HG02759 (cell line): ENCODE data around the gene TP53I11.
A peak's percentile ranks its signal among the peaks of the same experiment; 100 is the strongest.

Experiments
- ATAC-seq: cut with Tn5 transposase; IDR thresholded peaks from one replicate; pipeline ENCODE4 v1.9.1; 2021; ENCODE audit warnings: mild to moderate bottlenecking, moderate library complexity; ENCODE audit not compliant: unreplicated experiment

TP53I11 gene

DNA sequence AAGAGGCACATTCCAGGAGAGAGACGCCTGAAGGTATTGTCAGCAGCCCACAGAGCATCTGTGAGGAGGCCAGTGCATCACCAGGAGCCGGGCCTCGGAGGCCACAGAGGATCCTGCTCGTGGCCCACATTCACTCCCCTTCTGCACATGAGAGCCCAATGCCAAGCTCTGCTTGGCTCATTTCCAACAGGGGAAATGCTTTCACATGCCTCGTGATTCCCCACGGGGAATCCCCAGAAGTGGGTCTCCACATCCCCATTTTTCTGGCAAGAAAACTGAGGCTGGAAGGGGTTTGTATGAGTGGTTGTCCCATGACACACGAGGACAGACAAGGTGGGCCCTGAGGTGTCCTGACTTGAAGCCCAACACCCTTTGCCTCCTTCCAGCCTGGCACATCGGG lies 34.4 kb downstream of the TP53I11 start:
- ATAC-seq = no peak

DNA sequence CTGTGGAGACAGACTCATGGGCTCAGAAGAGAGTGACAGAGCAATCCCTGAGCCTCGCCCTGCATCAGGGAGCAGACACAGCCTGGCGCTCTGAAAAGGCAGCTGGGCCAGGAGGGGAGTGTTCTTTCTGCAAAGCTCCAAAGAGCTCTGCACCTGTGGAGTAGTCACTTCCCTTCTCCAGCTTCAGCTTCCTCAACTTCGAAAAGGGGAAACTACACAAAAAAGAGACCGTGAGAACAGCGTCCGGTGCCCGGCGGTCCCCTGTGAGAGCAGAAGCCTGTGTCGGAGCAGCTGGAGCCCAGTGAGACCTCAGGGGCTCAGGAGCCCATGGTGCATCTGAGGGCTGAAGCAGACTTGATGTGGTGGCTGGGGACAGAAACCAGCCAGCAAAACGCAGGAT lies 35.1 kb downstream of the TP53I11 start:
- peak; percentile 33 for ATAC-seq

DNA sequence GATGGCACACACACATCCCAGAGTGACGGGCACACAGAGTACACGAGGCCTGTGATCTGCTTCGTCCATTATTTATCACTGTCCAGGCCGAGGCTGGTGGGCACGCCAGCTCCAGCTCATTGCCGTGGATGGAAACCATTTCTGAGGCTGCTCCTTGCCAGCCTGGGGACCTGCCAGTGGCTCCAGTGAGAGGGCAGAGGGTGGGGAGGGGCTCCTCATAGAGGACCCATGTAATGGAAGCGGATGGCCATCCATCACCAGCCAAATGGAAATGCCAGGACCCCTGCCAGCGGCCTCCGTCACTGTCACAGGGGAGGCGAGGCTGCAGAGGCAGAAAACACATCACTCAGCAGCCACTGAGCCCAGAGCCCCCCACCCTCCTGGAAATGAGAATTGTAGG lies 35.7 kb downstream of the TP53I11 start:
- no peak for ATAC-seq

DNA sequence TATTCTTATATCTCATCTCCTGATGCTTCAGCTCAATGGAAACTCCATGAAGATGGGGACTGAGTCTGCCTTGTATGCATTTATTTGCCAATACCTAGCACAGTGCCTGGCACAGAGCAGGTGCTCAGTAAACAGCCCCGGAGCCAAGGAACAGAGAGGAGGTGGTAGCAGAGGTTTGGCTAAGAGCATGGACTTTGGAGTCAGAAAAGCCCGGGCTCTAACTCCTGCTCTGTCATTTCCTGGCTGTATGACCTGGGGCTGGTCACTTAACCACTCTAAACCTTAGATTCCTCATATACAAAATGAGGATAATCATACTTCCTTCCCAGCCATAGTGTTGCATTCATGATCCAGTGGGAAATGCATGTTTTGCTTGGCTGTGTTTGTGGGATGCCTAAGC lies 36.6 kb downstream of the TP53I11 start:
- ATAC-seq = no peak

DNA sequence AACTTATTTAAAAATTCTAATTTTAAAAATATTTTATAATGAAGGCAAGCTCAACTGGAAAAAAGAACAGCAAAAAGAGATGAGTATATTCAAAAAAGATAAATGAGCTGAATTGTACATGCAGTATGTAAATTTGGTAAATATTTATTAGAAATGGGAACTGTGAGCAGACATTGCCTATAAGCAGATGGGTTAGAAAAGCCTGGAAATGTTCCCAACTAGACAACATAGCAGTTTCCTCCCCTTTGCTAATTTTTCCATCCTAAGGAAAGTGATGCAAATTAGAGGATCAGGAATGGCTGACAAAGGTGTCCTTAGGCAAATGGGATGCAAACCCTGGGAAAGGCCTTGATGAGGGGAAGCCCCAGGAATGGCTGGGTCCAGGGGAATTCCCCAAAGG lies 37.2 kb downstream of the TP53I11 start:
- no peak for ATAC-seq

DNA sequence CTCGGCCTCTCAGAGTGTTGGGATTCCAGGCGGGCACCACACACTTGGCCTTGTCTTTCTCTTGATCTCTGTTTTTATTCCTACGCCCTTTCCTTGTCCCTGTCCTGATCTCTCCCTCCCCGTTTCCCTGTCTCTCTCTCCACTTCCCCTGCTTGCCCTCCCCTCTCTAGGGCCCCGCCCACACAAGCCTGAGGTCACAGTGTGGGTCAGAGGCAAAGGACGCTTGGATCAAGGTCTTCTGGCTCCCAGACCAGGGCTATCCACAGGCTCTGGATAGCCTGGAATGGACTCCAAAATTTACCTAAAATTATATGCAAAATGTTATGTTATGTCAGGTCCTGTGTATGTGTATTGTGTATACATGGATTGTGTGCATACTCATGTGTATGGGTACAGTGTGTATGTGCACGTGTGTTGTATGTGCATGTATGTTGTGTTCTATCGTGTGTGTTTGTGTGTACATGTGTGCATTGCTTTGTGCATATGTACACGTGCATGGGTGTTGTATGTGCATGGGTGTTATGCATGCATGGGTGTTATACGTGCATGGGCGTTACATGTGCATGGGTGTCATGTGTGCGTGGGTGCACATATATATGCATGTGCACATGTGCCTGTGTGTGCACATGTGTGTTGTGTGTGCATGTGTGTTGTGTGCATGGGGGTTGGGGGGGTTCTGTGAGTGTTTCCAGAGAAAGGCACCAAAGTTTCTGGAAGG lies 38.3 kb downstream of the TP53I11 start:
- no peak for ATAC-seq

DNA sequence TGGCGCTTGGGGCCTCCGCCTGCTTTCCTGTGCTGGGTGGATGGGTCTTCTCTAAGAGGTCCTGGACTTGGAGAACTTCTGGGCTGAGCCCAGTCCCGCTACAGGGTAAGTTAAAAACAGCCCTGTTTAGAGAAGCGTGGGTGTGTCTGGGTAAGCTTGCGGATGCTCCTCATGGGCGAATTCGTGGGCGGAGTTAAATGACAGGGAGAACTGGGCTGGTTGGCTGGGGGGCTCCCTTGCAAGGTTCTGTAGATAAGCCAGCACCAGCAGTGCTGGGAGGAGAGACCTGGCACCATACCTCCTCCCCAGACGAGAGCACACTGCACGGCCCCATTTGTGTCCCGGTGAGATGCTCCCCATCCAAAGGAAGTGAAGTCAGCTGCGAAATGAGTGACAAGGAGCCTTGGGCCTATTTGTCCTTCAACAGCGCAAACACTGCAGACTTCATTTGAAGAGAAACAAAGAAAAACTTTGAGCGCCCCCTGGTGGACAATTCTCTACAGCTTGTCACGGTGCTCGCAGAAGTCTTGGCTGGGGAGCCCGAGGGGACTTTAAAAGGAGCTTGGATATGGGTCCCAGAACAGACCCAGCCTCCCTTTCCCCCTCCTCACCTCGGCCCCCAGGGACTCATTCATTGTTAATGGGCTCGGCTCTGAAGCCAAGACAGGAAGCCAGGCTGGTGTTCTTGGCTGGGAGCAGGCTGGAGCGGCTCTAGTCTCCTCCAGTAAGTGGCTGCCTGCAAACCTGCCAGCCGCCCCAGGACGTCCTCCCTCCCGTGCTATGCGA lies 39.5 kb downstream of the TP53I11 start:
- ATAC-seq = peak; percentile 61

DNA sequence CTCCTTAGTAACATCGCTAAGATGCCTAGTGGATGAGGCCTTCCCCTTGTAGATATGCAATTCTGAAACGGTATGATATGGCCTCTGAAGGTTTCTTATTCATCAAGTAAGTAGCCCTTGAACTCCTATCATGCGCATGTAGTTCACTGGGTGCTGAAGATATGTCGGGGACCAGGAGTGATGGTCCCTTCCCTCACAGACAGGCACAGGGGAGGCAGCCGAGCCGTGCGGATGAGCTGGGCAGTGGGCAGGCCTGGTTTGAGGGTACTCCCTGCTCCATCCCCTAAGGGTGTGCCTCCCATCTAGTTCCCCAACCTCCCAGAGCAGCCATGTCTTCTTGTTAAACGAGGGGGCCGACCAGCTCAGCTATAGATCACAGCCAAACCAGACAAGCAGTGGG lies 40.1 kb downstream of the TP53I11 start:
- no peak for ATAC-seq

DNA sequence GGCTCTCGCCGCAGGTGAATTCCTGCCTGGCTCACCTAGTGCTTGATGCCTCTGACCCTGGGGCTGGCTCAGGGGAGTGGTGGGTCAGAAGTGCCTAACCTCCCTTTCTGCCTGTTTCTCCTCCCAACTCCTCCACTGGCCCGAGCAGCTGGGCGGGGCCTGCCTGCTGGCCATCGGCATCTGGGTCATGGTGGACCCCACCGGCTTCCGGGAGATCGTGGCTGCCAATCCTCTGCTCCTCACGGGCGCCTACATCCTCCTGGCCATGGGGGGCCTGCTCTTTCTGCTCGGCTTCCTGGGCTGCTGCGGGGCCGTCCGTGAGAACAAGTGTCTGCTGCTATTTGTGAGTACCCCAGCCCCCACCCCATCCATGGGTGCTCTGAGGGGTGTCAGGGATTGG lies 41.1 kb downstream of the TP53I11 start:
- no peak for ATAC-seq

DNA sequence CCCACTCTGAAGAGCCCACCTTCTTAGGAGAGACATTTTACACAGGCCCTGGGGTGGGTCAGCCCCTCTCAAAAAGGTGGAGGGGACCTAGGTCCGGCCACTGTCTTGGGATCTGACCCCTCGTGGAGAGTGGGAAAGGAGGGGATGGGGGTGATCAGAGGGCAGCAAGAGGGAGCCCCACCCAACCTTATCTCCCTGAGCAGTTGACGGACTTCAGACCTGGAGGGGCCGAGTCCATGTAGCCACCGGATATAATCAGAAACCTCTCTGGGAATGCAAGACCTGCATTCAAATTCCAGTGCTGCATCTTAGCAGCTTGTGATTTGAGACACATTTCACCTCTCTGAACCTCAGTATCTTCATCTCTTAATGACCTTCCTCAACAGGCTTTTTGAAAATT lies 44.0 kb downstream of the TP53I11 start:
- no peak for ATAC-seq

DNA sequence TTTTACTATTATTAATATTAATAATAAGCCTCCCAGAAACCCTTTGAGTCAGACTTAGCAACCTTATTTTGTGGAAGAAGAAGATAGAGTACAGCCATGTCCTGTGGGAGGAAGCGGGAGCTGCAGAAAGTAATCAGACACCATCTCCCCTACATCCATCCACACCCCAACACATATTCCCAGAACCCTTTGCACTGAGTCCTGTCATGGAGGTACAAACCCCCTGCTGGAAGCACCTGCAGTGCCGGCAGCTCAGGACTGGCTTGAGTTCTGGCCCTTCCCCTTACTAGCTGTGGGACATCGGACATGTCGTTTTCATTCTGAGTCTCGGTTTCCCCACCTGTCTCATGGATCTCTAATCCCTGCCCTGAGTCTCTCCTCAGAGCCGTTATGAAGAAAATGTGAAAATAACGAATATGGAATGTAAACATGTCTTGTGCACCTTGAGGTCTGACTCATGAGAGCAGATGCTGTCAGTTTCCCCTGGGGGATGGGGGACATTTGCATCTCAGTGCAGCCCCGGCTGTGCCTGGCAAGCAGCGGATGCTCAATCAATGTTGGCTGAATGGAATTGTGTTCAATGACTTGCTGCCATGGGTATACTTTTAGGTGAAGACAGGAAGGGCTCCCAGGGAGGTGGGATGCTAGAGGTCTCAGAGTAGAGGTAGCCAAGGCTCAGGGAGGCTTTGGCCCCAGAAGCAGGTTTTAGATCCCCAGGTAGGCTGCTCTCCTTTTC lies 45.4 kb downstream of the TP53I11 start:
- ATAC-seq = no peak

DNA sequence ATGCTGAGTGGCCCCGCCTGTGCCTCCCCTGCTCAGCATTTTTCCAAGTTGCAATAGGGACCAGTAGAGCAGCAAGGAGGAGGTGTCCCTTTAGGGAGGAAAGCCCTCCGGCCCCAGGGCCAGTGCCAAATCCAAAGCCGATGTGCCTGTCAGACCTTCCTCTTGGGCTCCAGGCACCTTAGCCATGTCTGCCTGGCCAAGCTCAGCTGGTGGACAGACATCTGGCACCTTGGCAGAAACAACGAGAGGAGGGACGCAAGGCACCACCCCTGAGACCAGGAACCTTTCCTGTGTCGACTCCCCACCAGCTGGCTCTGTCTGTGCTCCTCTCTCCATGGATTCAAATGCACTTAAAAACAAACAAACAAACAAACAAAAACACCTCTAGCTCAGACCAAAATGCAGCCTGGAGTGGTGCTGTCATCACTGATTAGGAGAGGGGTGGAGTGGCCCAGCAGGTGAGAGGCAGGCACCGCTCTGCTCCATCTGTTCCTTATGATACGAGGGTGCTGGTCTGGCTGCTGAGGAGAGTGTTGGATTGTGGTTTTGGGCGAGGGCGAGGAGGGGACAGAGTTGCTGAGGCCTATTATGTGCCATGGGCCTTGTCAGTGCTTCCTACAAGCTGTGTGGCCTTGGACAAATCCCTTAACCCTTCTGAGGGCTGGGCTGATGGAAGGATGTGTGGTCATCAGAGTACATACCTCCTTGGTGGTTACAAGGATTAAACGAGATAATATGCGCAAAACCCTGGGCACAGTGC lies 46.2 kb downstream of the TP53I11 start:
- no peak for ATAC-seq

DNA sequence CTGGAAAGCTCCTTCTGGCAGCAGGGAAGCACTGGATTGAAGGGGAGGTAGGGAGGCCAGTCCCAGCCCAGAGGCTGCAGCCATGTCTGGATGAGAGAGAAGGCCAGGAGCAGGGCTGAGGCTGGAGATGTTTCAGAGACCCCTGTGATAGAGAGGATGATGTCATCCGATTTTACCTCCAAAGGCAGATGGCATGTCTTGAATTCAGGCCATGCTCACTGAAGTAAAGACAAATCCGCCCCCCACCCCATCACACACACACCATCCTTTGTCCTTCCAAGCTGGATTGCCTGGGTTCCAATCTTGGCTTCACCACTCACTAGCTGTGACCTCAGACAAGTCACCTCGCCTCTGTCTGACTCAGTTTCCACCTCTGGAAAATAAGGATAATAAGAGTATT lies 47.2 kb downstream of the TP53I11 start:
- ATAC-seq = no peak

DNA sequence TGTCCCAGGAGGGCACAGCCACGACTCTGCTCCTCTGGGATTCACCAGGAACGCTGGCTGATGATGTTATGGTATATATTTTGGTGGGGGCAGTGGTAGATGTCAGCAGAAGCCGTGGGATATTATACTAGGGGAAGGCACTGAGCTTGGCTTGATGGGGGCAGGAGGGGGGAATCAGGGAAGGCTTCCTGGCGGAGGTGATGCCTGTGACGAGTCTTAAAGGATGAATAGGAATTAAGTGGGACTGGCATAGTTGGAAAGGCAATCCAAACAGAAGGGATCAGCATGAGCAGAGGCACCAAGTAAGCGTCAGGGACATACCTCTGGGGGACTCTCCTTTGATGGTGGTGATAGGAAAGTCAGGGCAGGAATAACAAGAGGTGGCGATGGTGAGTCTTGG lies 47.6 kb downstream of the TP53I11 start:
- no peak for ATAC-seq

DNA sequence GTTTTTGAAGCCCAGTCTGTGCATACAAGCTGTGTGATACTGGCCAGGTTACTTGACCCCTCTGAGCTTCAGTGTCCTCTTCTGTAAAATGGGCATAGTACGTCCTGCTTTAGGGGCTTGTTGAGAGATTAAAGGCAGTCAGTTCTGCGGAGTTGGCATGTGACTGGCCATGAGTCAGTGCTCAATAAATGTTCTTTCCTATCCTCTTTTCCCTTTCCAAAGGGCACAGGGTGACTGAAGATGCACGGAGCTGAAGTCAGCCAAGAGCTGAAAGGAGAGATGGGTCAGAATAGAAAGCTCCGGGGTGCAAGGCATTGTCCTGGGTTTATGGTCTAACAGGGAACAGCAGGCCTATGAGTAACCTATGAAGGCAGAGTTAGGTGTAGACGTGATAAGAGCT lies 48.9 kb downstream of the TP53I11 start:
- ATAC-seq = no peak

DNA sequence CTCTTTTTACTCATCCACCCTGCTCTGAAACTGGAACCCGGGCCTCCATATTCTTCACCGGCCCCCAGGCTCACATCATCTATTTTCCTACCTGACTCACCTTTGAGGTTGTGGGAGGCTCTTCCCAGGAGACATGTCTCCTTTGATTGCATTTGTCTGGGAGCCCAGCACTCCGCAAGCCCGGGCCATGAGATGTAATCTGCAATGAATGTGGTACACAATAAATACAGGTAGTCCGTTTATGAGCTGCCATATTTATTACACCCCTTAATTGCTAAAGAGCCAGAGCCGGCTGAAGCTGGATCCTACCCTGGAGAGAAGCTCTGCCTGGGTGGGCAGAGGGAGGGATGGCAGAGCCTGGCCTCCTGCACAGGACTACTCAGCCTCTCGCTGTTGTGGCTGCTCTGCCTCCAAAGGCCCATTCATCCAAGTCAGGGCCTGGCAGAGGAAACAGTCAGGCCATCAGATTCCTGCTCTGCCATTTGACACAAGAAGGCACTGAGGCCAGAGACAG lies 49.5 kb downstream of the TP53I11 start:
- no peak for ATAC-seq

DNA sequence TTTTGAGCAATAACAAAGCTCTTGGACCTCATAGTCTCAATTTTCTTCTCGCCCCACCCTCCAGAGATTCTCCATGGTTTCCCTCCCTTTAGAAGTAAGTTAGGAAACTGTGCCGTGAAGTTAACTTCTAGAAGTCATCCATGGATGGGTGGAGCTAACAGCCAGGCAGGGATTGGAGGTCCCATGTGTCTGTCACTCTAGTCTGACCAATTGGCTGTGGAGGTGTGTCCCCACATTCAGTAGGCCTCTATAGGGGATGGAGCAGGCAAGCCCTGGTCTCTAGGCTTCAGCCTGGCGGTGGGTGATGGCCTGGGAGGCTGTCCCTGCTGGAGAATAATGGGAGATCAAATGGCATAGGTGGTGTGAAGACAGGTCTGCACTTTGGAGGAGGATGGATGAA lies 50.7 kb downstream of the TP53I11 start:
- ATAC-seq = no peak

DNA sequence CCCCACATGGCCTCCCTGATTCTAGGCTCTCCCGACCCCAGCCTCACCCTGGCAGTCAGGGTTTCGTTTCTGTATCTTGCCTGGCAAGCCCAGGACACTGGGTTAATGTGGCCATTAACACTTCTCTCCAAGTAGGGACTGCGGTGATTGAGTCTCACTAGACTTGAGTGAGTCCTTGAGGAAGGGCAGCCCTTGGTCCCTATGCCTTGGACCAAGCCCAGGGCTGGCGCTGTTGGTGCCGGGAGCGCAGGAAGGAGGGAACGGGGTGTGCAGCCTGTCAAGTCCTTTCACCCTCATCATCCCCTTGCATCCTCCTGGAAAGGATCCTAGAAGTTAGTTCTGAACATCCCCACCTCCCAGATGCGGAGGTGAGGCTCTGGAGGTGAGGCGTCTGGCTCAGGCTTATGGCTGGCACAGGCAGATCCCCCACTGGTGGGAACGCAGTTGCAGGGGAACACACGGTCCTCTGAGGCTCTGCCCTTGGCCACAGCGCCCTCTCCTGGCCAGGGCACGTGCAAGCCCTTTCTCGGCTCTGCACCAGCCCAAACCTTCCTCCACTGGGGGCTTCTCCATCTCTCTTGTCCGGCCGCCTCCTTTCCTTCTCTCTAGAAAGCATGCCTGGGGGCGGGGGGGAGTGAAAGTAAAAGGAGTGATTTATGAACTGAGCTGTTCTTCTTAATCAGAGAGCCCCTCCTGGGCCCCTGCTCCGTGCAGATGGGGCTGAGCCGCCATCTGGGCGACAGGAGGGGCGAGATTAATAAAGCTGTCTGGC lies 56.7 kb downstream of the TP53I11 start:
- ATAC-seq = peak; percentile 63

DNA sequence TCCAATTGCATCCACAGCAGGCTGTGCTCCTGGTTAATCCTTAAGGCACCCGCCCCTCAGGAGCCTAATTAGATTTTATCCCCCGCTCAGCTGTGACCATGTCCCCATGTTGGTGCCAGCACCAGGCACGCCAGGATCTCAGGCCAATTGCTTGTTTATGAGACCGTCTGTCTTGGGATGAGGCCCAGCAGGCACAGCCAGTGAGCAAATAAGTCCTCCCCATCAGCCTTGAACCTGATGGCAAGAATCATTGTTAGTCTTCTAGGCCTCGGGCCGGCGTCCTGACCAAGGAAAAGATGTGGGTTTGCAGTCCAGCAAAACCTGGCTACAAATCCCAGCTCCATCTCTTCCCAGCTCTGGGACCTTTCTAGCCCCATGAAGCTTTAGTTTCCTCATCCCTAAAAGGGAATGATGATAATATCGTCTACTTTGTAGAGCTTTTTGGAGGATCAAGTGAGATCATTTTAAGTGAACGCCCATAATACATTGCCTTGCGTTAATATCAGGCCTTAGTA lies 57.3 kb downstream of the TP53I11 start:
- no peak for ATAC-seq

DNA sequence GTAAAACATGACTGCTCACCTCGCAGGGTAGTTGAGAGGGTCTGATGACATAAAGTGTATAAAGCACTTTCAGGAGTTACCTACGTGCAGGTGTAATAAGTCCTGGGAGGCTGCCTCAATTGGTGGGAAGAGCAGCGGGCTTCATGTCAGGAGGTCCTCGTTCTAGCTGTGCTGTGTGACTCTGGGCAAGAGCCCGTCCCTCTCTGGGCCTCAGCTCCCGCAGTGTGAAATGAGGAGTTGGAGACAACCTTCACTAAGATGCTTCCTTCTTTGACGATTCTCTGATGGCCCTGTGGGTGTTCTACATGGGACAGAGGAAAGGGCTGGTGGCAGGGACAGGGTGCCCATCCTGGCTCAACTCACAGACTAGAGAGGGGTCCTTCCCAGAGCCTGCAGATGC lies 57.8 kb downstream of the TP53I11 start:
- no peak for ATAC-seq
